Measurements from ENCODE around the gene TMSB4X.

TMSB4X gene

DNA sequence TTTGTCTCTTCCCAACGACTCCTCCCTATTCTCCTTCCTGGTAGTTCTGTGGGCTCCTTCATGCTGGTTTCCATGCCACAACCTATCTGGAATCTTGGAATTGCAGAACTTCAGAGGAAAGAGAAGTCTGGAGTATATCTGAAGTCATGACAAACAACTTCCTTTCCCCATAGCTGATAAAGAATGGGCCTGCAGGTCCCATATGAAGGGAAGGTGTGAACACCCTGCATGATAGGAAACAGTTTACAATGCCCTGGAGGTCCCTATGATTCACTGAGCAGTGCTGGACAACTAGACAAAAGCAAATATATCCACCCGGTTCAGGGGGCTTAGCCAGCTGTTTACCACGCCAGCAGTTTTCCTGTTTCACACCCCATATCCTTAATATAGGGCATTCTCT is 50.1 kb downstream of the TMSB4X start:
- no peak for DNase-seq (ENCODE audit: low spot score)
